Rectal smooth muscle tissue (tissue), 1 donor: ENCODE measurements around the gene CAPRIN1.

Experiments used
- H3K27ac ChIP-seq: one replicate; pipeline ENCODE4 v1.7.0; 2013; ENCODE audit warnings: low read depth, low read length, inconsistent platforms
- H3K27me3 ChIP-seq: one replicate; pipeline ENCODE4 v1.7.0; 2013; ENCODE audit warnings: low read length; ENCODE audit not compliant: control insufficient read depth, insufficient read depth
- H3K36me3 ChIP-seq: one replicate; pipeline ENCODE4 v1.7.0; 2013; ENCODE audit warnings: low read length; ENCODE audit not compliant: control insufficient read depth, insufficient read depth
- H3K4me1 ChIP-seq: one replicate; pipeline ENCODE4 v1.7.0; 2013; ENCODE audit warnings: low read length; ENCODE audit not compliant: control insufficient read depth, insufficient read depth
- H3K4me3 ChIP-seq: one replicate; pipeline ENCODE4 v1.7.0; 2013; ENCODE audit warnings: low read length
- H3K9ac ChIP-seq: one replicate; pipeline ENCODE4 v1.7.0; 2013; ENCODE audit warnings: low read length

CAPRIN1 gene

DNA sequence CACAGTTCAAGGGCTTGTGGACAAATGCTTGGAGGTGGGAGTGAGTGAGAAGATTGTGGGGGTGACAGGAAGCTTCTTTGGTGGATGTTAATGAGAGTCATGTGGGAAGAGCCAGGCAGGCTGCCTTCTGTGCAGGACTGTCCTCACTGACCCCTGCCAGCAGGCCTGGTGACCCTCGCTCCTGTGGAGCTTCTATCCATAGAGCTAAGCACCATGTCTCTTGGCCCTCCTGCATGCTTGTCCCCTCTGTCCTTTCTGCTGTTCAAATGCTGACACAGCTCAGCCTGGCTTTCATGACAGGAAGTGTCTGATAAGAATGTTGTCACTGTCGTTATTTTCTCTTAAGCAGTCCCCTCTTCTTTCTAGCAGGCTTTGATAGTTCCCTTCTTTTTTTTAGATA lies 91.5 kb downstream of the CAPRIN1 start:
- Histone ChIP-seq H3K27ac (no peak overlapping the region), H3K9ac (no peak overlapping the region), H3K36me3 (peaks cover 67% of the 10 kb centered on the region), H3K4me3 (no peak overlapping the region), H3K27me3 (no peaks in the 10 kb centered on the region), H3K4me1 (no peaks in the 10 kb centered on the region)

DNA sequence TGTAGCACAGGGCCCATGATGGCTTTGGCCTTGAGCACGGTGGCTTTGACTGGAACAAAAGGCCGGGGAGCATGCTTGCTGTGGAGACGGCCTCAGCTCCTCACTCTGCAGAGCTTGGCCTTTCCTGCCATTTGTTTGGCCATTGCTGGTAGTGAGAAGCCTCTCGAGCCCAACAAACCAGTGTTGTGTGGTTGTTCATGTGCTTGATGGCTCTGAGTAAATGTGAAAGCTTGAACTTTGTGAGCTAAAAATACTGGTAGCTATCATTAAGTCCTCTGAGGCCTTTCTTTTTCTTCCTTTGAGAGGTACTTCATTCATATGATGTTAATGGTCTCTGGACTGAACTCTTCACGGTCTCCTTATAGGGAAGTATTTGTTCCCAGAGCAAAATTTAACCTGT lies 93.5 kb downstream of the CAPRIN1 start:
- Histone ChIP-seq H3K27me3 (no peaks in the 10 kb centered on the region), H3K4me1 (no peaks in the 10 kb centered on the region)

DNA sequence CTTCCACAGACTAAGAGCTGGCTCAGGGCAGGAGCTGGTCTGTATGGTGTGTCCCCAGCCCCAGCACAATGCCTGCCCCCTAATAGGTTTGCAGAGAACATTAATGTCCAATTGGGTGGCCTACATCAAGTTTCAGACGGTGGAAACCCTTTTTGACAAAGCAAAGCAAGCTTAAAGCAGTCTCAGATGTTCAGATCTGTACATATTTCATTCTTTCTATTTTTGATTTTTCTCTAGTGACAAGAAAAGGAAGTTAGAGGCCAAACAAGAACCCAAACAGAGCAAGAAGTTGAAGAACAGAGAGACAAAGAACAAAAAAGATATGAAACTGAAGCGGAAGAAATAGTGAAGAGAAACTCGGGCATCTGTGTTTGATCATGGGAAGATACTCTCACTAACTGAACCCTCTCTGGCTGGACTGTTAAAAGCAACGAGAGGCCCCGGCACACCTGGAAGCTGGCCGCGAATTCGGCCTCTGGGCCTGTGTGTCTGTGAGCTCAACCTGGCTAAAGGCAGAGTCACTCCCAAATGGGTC lies 94.4 kb downstream of the CAPRIN1 start:
- Histone ChIP-seq H3K27ac (no peak overlapping the region), H3K9ac (no peak overlapping the region), H3K36me3 (peaks cover 51% of the 10 kb centered on the region), H3K27me3 (no peaks in the 10 kb centered on the region), H3K4me1 (no peaks in the 10 kb centered on the region), H3K4me3 (no peak overlapping the region)

More for the DNA sequence above, 93.5 kb downstream of the CAPRIN1 start:
- Histone ChIP-seq H3K27ac (no peak overlapping the region), H3K36me3 (peaks cover 60% of the 10 kb centered on the region), H3K4me3 (no peak overlapping the region), H3K9ac (no peak overlapping the region)

DNA sequence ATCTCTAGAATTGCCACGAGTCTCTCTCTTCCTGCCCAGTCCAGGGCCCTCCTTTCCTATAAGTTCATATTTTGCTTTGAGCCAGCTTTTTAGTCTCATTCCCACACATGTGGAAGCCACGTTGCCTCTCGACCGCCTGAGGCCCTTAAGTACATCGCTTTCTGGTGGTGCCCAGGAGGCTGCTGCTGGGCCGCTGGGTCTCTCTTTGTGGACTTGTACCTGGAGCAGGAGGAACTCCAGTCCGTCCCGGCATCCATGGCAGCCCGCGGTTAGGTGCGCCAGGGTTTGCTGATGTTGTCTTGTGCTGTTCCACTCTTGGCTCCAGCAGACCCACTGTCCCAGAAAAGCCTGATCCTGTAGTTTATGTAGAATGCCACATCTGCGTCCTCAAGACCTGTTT lies 94.9 kb downstream of the CAPRIN1 start:
- H3K9ac ChIP-seq: no peak overlapping the region
- H3K27me3 ChIP-seq: no peaks in the 10 kb centered on the region
- H3K36me3 ChIP-seq: peaks cover 46% of the 10 kb centered on the region
- H3K4me1 ChIP-seq: no peaks in the 10 kb centered on the region
- H3K4me3 ChIP-seq: no peak overlapping the region
- no peak overlapping the region for H3K27ac ChIP-seq

DNA sequence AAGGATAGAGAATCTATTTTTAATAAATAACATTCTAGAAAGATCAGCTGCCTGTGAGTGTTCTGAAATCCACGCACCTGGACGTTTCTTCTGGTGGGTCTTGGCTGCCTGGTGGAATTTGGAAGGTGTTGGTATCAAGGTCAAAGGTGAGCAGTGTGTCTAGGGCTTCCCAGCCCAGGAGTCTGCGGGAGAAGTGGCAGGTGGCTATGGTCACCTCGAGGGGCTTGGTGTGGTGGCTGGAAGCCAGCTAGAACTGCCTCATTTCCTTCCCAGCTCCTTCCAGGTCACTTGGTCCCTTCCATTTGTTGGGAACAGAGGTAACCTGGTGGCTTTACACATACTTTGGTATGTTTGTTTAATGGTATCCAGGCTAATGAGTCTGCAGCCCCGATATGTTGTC lies 95.3 kb downstream of the CAPRIN1 start:
- Histone ChIP-seq H3K36me3 (peaks cover 42% of the 10 kb centered on the region), H3K9ac (no peak overlapping the region), H3K4me1 (no peaks in the 10 kb centered on the region), H3K4me3 (no peak overlapping the region), H3K27me3 (no peaks in the 10 kb centered on the region), H3K27ac (no peak overlapping the region)

DNA sequence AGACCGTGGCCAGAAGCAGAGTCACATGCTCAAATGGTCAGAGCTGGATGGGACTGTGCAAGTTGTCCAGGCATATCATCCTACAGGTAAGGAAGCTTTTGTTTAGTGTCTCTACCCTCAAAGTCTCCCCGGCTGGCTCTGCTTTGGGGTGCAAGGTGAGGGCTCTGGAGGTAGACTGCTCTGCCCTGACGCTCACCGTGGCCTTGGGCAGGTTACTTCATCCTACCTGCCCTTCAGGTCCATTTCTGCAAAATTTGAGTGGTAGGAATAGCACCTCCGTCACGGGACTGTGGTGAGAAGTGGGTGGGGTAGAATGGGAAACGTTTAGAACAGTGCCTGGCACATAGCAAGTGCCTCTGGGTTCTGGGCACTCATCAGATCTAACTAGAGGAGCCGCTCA lies 96.0 kb downstream of the CAPRIN1 start:
- no peaks in the 10 kb centered on the region for H3K27me3 ChIP-seq
- no peak overlapping the region for H3K4me3 ChIP-seq
- no peak overlapping the region for H3K9ac ChIP-seq
- no peak overlapping the region for H3K27ac ChIP-seq
- no peaks in the 10 kb centered on the region for H3K4me1 ChIP-seq
- peaks cover 36% of the 10 kb centered on the region for H3K36me3 ChIP-seq

DNA sequence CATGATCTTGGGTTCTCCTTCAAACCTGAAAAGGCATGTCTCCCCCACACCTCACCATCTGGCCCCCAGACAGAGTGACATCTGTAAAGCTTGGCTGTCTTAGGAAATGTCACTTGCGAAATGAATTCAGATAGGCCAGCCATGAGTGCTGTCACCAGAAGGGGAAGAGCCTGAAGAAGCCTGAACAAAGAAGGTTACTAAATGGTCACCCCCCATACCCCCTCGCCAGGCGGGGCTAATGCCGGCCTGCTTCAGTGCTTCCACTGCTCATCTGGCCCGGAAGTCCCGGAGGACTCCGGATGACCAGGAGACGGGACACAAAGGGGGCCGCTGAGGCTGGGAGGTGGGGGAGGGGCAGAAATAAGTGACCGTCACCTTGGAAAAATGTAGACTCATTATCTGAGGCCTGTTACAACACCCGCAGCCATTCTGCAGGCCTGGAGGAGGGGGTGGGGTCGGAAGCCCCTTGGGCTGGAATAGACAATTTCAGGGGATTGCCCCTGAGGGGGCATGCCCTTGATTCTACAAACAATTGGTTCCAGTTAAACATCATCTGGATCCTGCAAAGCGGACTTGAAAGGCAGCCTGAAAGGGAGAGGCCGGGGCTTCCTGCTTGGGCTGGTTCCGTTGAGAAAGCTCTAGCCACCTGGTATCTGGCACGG lies 97.1 kb downstream of the CAPRIN1 start:
- H3K36me3 ChIP-seq: peaks cover 26% of the 10 kb centered on the region

DNA sequence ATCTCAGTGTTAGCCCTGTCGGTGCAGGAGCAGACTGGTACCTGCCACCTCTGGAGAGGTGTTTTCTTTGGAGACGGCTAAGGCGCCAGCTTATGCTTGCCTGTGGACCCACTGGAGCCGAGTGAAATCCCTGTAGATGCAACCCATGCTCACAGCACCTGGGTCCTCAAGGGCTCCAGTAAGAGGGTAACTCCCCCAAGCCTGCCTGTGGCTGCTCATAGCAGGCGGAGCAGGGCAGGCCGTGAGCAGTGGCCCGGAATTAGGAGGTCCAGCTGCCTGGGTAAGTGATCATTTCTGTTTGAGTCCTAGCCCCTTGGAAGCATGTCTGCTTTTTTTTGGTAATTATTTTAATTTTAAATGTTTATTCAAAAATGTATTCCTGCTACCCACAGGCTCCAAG lies 97.7 kb downstream of the CAPRIN1 start:
- H3K9ac ChIP-seq: no peak overlapping the region
- no peak overlapping the region for H3K27ac ChIP-seq
- H3K27me3 ChIP-seq: no peaks in the 10 kb centered on the region
- H3K4me3 ChIP-seq: no peak overlapping the region
- H3K36me3 ChIP-seq: peaks cover 24% of the 10 kb centered on the region
- no peaks in the 10 kb centered on the region for H3K4me1 ChIP-seq

More for the DNA sequence above, 97.1 kb downstream of the CAPRIN1 start:
- H3K27ac ChIP-seq: no peak overlapping the region
- H3K4me1 ChIP-seq: no peaks in the 10 kb centered on the region
- no peak overlapping the region for H3K4me3 ChIP-seq
- no peaks in the 10 kb centered on the region for H3K27me3 ChIP-seq
- no peak overlapping the region for H3K9ac ChIP-seq

DNA sequence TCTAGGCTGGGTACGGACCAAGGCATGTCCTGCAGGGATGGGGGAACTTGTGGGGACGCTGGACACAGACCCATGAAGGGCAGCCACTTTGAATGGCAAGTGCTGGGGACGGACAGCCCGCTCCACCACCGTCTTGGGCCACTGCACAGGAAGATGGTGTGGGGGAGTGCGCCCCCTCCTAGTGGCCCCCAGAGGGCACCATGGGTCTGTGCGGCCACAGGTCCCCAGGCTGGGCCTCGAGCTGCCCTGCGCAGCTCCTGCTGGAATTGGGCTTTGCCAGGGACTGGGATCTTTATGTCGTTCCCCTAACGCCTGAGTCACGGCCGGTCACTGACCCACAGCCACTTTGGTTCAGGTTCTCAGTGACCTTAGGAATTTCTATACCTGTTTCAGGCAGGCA lies 98.3 kb downstream of the CAPRIN1 start:
- H3K4me1 ChIP-seq: peaks cover 4% of the 10 kb centered on the region
- no peak overlapping the region for H3K9ac ChIP-seq
- H3K4me3 ChIP-seq: no peak overlapping the region
- no peak overlapping the region for H3K27ac ChIP-seq
- H3K36me3 ChIP-seq: peaks cover 24% of the 10 kb centered on the region
- H3K27me3 ChIP-seq: no peaks in the 10 kb centered on the region

DNA sequence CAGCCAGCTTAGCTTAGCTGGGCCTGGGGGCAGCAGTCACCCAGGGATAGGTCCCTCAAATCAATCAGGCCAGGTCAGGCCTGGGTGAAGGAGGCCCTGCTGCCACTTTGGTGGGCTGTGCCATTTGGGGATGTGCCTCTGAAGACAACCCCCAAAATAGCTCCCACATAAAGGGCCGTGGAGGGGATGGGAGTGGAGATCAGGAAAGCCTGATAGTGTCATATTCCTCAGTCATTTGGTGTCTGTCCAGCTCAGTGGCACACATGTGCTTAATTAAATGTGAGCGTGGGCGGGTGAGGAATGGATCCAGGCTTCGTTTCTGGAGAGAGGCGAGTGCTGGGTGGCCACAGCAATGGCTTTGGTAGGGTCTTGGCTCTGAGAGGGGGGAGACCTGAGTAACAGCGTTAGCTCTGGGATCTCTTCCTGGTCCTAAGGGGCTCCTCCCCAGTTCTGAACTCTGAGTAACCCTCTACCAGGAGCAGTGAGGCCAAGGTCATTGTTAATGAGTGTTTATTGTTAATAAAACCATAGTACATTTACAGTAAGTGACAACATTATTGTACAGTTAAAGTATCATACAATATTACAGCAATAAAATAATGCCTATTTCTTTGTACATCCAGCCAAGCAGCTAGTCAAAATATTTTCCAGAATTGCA lies 99.1 kb downstream of the CAPRIN1 start:
- no peaks in the 10 kb centered on the region for H3K27me3 ChIP-seq
- H3K4me3 ChIP-seq: no peak overlapping the region
- peaks cover 12% of the 10 kb centered on the region for H3K4me1 ChIP-seq
- H3K27ac ChIP-seq: no peak overlapping the region
- no peak overlapping the region for H3K9ac ChIP-seq
- peaks cover 18% of the 10 kb centered on the region for H3K36me3 ChIP-seq
